Loucy (cell line): ENCODE measurements around the gene ZNF385B.

ENCODE experiments used
- H2AFZ ChIP-seq: fragments of 200-600 bp; sonication (generic); 2 replicates; pipeline ENCODE4 v1.6.0; 2016; ENCODE audit warnings: antibody characterized with exemption, mild to moderate bottlenecking, low read length, moderate library complexity
- H3F3A ChIP-seq: fragments of 200-600 bp; 2 replicates; pipeline ENCODE4 v1.6.0; 2016; ENCODE audit warnings: antibody characterized with exemption, low read depth, mild to moderate bottlenecking
- H3K27me3 ChIP-seq: fragments of 200-600 bp; sonication (generic); 2 replicates; pipeline ENCODE4 v1.6.1; 2014; ENCODE audit warnings: low read length, mild to moderate bottlenecking; ENCODE audit not compliant: insufficient read depth, poor library complexity, severe bottlenecking
- H3K36me3 ChIP-seq: fragments of 200-600 bp; sonication (generic); 2 replicates; pipeline ENCODE4 v1.6.1; 2016; ENCODE audit warnings: low read length; ENCODE audit not compliant: insufficient read depth
- H3K4me1 ChIP-seq: fragments of 200-600 bp; sonication (generic); 2 replicates; pipeline ENCODE4 v1.5.1; 2014; ENCODE audit warnings: low read length, mild to moderate bottlenecking; ENCODE audit not compliant: insufficient read depth, poor library complexity, severe bottlenecking
- H3K4me2 ChIP-seq: fragments of 200-600 bp; sonication (generic); 2 replicates; pipeline ENCODE4 v1.6.0; 2014; ENCODE audit warnings: antibody characterized with exemption, low read length, low read depth, mild to moderate bottlenecking; ENCODE audit not compliant: poor library complexity, severe bottlenecking
- H3K4me3 ChIP-seq: fragments of 200-600 bp; sonication (generic); 2 replicates; pipeline ENCODE4 v1.5.1; 2014; ENCODE audit warnings: low read length, mild to moderate bottlenecking, mixed read lengths; ENCODE audit not compliant: poor library complexity, severe bottlenecking
- H3K79me2 ChIP-seq: fragments of 200-600 bp; sonication (generic); 2 replicates; pipeline ENCODE4 v1.6.1; 2014; ENCODE audit warnings: low read length; ENCODE audit not compliant: insufficient read depth
- H3K9ac ChIP-seq: fragments of 200-600 bp; sonication (generic); 2 replicates; pipeline ENCODE4 v1.6.0; 2014; ENCODE audit warnings: mild to moderate bottlenecking, low read depth, low read length, moderate library complexity; ENCODE audit not compliant: poor library complexity, severe bottlenecking
- H3K9me2 ChIP-seq: fragments of 200-600 bp; sonication (generic); replicated peaks from 2 replicates; pipeline ENCODE4 v1.6.1; 2016; ENCODE audit warnings: low read depth, low read length, mixed read lengths
- H3K9me3 ChIP-seq: fragments of 200-600 bp; sonication (generic); 2 replicates; pipeline ENCODE4 v1.6.1; 2014; ENCODE audit warnings: mild to moderate bottlenecking, antibody characterized with exemption, low read length, low read depth; ENCODE audit not compliant: insufficient read depth
- H4K20me1 ChIP-seq: fragments of 200-600 bp; sonication (generic); 2 replicates; pipeline ENCODE4 v1.6.0; 2014; ENCODE audit warnings: antibody characterized with exemption, low read length, mild to moderate bottlenecking; ENCODE audit not compliant: insufficient read depth, poor library complexity, severe bottlenecking
- CTCF ChIP-seq: fragments of 200-600 bp; sonication (generic); conservative IDR thresholded peaks from 2 replicates; pipeline ENCODE4 v1.5.1; 2014; ENCODE audit warnings: mild to moderate bottlenecking, antibody characterized with exemption, low read length
- EZH2phosphoT487 ChIP-seq: fragments of 200-600 bp; IDR thresholded peaks from 2 replicates; pipeline ENCODE4 v1.6.1; 2018; ENCODE audit warnings: antibody characterized with exemption, mild to moderate bottlenecking, moderate library complexity, borderline replicate concordance

ZNF385B gene

DNA sequence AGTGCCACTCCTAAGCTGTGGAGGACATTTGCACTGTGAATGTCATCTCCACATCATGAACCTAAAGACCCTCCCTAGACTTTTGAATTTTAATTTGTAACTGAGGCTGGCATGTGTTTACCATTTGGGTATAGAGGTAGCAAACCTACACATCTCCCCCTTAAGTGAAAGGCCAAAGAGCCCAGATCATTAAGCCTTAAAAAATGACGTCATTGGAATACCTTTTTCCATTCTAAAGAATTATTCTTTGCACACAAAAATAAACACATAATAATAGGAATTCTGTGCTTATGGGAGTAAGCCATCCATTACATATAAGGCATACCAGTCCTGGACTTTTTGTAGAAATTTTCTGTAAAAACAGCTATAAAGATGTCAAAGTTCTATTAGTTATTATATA, 38.9 kb downstream of the ZNF385B start:
- H3K27me3 ChIP-seq, result no peaks in the 10 kb centered on the region
- no peaks in the 10 kb centered on the region for H3K79me2 ChIP-seq
- TF ChIP-seq EZH2phosphoT487, result no peak
- TF ChIP-seq CTCF, result no peak
- H3K4me2 ChIP-seq, result no peak overlapping the region
- H3K9me2 ChIP-seq, result no peaks in the 10 kb centered on the region
- no peaks in the 10 kb centered on the region for H3F3A ChIP-seq
- H3K4me1 ChIP-seq, result no peaks in the 10 kb centered on the region
- no peak overlapping the region for H2AFZ ChIP-seq
- no peaks in the 10 kb centered on the region for H3K9me3 ChIP-seq
- no peak overlapping the region for H3K9ac ChIP-seq
- H3K4me3 ChIP-seq, result no peak overlapping the region
- no peaks in the 10 kb centered on the region for H4K20me1 ChIP-seq
- no peaks in the 10 kb centered on the region for H3K36me3 ChIP-seq

GRCh38 chr2:179818546-179818945, 42.9 kb downstream of the ZNF385B start:
- H3K27me3 ChIP-seq, result no peaks in the 10 kb centered on the region
- no peak overlapping the region for H3K4me2 ChIP-seq
- TF ChIP-seq CTCF (no peak), EZH2phosphoT487 (no peak)
- no peak overlapping the region for H3K9ac ChIP-seq
- H3K9me2 ChIP-seq, result no peaks in the 10 kb centered on the region
- H4K20me1 ChIP-seq, result no peaks in the 10 kb centered on the region
- no peaks in the 10 kb centered on the region for H3K9me3 ChIP-seq
- H3K4me1 ChIP-seq, result no peaks in the 10 kb centered on the region
- H3F3A ChIP-seq, result no peaks in the 10 kb centered on the region
- H3K79me2 ChIP-seq, result no peaks in the 10 kb centered on the region
- H3K4me3 ChIP-seq, result no peak overlapping the region
- H2AFZ ChIP-seq, result no peak overlapping the region
- no peaks in the 10 kb centered on the region for H3K36me3 ChIP-seq

- no peaks in the 10 kb centered on the region for H3K79me2 ChIP-seq
- no peak overlapping the region for H3K9ac ChIP-seq
- no peaks in the 10 kb centered on the region for H3K9me3 ChIP-seq
- H4K20me1 ChIP-seq, result no peaks in the 10 kb centered on the region
- no peaks in the 10 kb centered on the region for H3K36me3 ChIP-seq
- H2AFZ ChIP-seq, result no peak overlapping the region
- no peak overlapping the region for H3K4me2 ChIP-seq
- H3K4me3 ChIP-seq, result no peak overlapping the region
- no peaks in the 10 kb centered on the region for H3K9me2 ChIP-seq
- H3K4me1 ChIP-seq, result no peaks in the 10 kb centered on the region
- TF ChIP-seq EZH2phosphoT487, result no peak
- TF ChIP-seq CTCF, result no peak
- H3F3A ChIP-seq, result no peaks in the 10 kb centered on the region
- no peaks in the 10 kb centered on the region for H3K27me3 ChIP-seq
Measured at GRCh38 chr2:179817181-179817841, 44.1 kb downstream of the ZNF385B start.
